Measurements from ENCODE around the gene ZNF683.

DNA sequence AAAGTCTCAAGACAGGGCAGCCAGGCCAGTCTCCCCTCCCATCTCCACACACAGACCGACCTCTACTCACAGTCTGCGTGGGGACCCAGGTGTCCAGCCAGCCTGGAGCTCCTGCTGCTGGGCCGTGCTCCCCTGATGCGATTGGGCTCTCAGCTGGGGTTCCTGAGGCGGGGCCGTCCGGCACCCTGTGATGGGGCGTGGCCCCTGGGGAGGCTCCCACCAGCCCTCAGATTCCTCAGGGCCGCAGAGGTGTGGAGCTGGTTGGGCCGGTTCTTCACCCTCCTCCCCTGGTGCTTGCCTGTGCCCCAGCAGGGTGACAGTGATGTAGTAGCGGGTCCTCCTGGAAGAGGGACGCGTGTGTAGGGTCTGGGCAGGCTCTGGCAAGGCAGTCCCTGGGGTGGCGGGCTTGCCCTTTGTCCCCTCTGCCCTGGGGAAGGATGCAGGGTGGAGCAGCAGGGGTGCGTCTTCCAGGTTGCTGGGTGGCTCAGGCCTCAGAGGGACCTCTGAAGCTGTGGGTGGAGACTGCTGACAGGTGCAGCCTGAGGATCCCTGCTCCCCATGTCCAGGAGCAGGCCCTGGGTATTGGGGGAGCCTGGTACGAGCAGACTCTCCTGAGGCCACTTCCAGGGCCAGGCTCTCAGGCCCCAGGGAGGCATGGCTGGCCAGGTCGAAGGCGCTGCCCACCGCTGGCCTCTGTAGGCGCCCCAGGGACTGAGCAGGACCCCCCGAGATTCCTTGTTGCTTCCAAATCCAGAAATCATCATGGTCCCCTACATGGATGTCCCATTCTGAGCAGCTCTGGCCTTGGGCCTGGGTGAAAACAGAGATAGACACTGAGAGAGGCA, 18.4 kb downstream of the ZNF683 start, which contains the start of gene CRYBG2:
- TF ChIP-seq, protein P1, sequence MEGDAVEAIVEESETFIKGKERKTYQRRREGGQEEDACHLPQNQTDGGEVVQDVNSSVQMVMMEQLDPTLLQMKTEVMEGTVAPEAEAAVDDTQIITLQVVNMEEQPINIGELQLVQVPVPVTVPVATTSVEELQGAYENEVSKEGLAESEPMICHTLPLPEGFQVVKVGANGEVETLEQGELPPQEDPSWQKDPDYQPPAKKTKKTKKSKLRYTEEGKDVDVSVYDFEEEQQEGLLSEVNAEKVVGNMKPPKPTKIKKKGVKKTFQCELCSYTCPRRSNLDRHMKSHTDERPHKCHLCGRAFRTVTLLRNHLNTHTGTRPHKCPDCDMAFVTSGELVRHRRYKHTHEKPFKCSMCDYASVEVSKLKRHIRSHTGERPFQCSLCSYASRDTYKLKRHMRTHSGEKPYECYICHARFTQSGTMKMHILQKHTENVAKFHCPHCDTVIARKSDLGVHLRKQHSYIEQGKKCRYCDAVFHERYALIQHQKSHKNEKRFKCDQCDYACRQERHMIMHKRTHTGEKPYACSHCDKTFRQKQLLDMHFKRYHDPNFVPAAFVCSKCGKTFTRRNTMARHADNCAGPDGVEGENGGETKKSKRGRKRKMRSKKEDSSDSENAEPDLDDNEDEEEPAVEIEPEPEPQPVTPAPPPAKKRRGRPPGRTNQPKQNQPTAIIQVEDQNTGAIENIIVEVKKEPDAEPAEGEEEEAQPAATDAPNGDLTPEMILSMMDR (IDR thresholded peaks at IDR 0.05 in 2 of 3, conservative IDR thresholded peaks at IDR 0.05 in 1 of 3; ENCODE audit: control insufficient read depth in 2 of 3, extremely low read depth in 1 of 3, insufficient read depth in 1 of 3, low read depth in 3 of 3, low read length in 3 of 3) = no peak
- no peak for TF ChIP-seq SMC3 (IDR thresholded peaks at IDR 0.05; ENCODE audit: borderline replicate concordance, low read length)
- TF ChIP-seq, protein P2, sequence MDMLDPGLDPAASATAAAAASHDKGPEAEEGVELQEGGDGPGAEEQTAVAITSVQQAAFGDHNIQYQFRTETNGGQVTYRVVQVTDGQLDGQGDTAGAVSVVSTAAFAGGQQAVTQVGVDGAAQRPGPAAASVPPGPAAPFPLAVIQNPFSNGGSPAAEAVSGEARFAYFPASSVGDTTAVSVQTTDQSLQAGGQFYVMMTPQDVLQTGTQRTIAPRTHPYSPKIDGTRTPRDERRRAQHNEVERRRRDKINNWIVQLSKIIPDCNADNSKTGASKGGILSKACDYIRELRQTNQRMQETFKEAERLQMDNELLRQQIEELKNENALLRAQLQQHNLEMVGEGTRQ (IDR thresholded peaks at IDR 0.05; ENCODE audit: borderline replicate concordance, low read depth, low read length) = no peak
